ENCODE measurements around the gene SETD5.
A peak's percentile ranks its signal among the peaks of the same experiment; 100 is the strongest.

SETD5 gene

GRCh38 chr3:9416139-9416780 lies 18.8 kb downstream of the SETD5 start:
- peaks cover 4% of the 10 kb centered on the region for H3K4me1 ChIP-seq (ENCODE audit: insufficient read depth, low read length, poor library complexity, severe bottlenecking)

GRCh38 chr3:9420850-9421549 lies 23.6 kb downstream of the SETD5 start:
- Histone ChIP-seq H3F3A (ENCODE audit: low read depth) (0 out of 2 replicates have a peak, but pooled peaks cover 2% of the 10 kb centered on the region), H3K36me3 (ENCODE audit: insufficient read depth, low read length) (peaks cover 44% of the 10 kb centered on the region; the same call in 1 of the 2 replicates), H3K4me2 (ENCODE audit: low read depth, low read length, poor library complexity, severe bottlenecking) (no peak overlapping the region), H3K27me3 (ENCODE audit: insufficient read depth, low read length, poor library complexity, severe bottlenecking) (no peaks in the 10 kb centered on the region), H3K9me3 (ENCODE audit: insufficient read depth, low read depth, low read length) (no peaks in the 10 kb centered on the region), H3K9me2 (replicated peaks; ENCODE audit: low read depth, low read length) (no peaks in the 10 kb centered on the region), H3K4me3 (ENCODE audit: low read length, poor library complexity, severe bottlenecking) (no peak overlapping the region), H3K9ac (ENCODE audit: low read depth, low read length, poor library complexity, severe bottlenecking) (no peak overlapping the region), H4K20me1 (ENCODE audit: insufficient read depth, low read length, poor library complexity, severe bottlenecking) (peaks cover 86% of the 10 kb centered on the region), H2AFZ (ENCODE audit: low read length) (no peak overlapping the region), H3K79me2 (ENCODE audit: insufficient read depth, low read length) (peaks cover 98% of the 10 kb centered on the region), H3K4me1 (ENCODE audit: insufficient read depth, low read length, poor library complexity, severe bottlenecking) (no peaks in the 10 kb centered on the region)
- TF ChIP-seq, protein P1, sequence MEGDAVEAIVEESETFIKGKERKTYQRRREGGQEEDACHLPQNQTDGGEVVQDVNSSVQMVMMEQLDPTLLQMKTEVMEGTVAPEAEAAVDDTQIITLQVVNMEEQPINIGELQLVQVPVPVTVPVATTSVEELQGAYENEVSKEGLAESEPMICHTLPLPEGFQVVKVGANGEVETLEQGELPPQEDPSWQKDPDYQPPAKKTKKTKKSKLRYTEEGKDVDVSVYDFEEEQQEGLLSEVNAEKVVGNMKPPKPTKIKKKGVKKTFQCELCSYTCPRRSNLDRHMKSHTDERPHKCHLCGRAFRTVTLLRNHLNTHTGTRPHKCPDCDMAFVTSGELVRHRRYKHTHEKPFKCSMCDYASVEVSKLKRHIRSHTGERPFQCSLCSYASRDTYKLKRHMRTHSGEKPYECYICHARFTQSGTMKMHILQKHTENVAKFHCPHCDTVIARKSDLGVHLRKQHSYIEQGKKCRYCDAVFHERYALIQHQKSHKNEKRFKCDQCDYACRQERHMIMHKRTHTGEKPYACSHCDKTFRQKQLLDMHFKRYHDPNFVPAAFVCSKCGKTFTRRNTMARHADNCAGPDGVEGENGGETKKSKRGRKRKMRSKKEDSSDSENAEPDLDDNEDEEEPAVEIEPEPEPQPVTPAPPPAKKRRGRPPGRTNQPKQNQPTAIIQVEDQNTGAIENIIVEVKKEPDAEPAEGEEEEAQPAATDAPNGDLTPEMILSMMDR (conservative IDR thresholded peaks at IDR 0.05; ENCODE audit: low read length) = no peak
- TF ChIP-seq EZH2phosphoT487 (IDR thresholded peaks at IDR 0.05; ENCODE audit: borderline replicate concordance) = no peak

More at GRCh38 chr3:9416139-9416780, 18.8 kb downstream of the SETD5 start:
- Histone ChIP-seq H3K9ac (ENCODE audit: low read depth, low read length, poor library complexity, severe bottlenecking) (no peak overlapping the region), H3F3A (ENCODE audit: low read depth) (no peaks in the 10 kb centered on the region), H3K27me3 (ENCODE audit: insufficient read depth, low read length, poor library complexity, severe bottlenecking) (no peaks in the 10 kb centered on the region), H3K4me3 (ENCODE audit: low read length, poor library complexity, severe bottlenecking) (no peak overlapping the region), H2AFZ (ENCODE audit: low read length) (no peak overlapping the region), H3K79me2 (ENCODE audit: insufficient read depth, low read length) (peaks cover 99% of the 10 kb centered on the region), H3K9me2 (replicated peaks; ENCODE audit: low read depth, low read length) (no peaks in the 10 kb centered on the region), H3K36me3 (ENCODE audit: insufficient read depth, low read length) (peaks cover 13% of the 10 kb centered on the region; the same call in 1 of the 2 replicates), H3K4me2 (ENCODE audit: low read depth, low read length, poor library complexity, severe bottlenecking) (no peak overlapping the region), H3K9me3 (ENCODE audit: insufficient read depth, low read depth, low read length) (no peaks in the 10 kb centered on the region), H4K20me1 (ENCODE audit: insufficient read depth, low read length, poor library complexity, severe bottlenecking) (peaks cover 89% of the 10 kb centered on the region)
- TF ChIP-seq, protein P1 (conservative IDR thresholded peaks at IDR 0.05; ENCODE audit: low read length) = no peak
- no peak for TF ChIP-seq EZH2phosphoT487 (IDR thresholded peaks at IDR 0.05; ENCODE audit: borderline replicate concordance)

DNA sequence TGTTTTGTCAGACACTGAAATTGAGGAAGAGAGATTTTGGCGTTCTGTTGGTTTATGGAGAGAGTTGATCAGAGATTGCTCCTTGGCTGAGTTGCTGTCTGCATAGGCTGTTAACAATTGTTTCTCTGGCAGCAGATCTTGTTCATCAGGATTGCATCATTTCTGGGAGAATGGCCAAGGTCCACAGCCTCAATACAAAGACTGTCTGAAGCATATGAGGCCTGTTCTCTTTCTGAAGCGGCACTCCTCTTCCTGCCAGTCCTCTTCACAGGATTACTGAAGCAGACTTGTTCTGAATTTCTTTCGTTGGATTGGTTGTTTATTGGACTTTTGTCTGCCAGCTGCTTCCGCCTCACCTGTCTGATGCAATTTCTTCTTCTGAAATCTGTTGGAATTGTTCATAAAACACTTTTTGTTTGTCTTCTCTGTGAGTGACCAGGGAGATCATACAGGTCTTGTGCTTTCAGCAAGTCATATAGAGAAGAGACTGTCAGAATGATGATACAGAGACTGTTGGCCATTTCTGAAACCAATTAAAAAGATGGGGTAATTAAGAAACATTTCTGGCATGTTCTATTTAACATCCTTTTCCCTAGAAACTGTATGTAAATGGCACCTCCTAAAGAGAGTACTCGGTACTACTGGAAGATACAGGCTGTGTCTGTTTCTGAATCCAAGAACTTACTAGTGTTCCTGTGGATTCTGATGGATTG lies 25.5 kb downstream of the SETD5 start:
- H3K27me3 ChIP-seq (ENCODE audit: insufficient read depth, low read length, poor library complexity, severe bottlenecking) = no peaks in the 10 kb centered on the region
- TF ChIP-seq, protein P1 (conservative IDR thresholded peaks at IDR 0.05; ENCODE audit: low read length) = peak; percentile 63
- no peak for TF ChIP-seq EZH2phosphoT487 (IDR thresholded peaks at IDR 0.05; ENCODE audit: borderline replicate concordance)
- H3K4me1 ChIP-seq (ENCODE audit: insufficient read depth, low read length, poor library complexity, severe bottlenecking) = no peaks in the 10 kb centered on the region
- H3K4me3 ChIP-seq (ENCODE audit: low read length, poor library complexity, severe bottlenecking) = no peak overlapping the region
- no peaks in the 10 kb centered on the region for H3K9me3 ChIP-seq (ENCODE audit: insufficient read depth, low read depth, low read length)
- H3K79me2 ChIP-seq (ENCODE audit: insufficient read depth, low read length) = peaks cover 98% of the 10 kb centered on the region
- H4K20me1 ChIP-seq (ENCODE audit: insufficient read depth, low read length, poor library complexity, severe bottlenecking) = peaks cover 85% of the 10 kb centered on the region
- no peaks in the 10 kb centered on the region for H3K9me2 ChIP-seq (replicated peaks; ENCODE audit: low read depth, low read length)
- peaks cover 50% of the 10 kb centered on the region for H3K36me3 ChIP-seq (ENCODE audit: insufficient read depth, low read length)
- H3F3A ChIP-seq (ENCODE audit: low read depth) = 0 out of 2 replicates have a peak, but pooled peaks cover 2% of the 10 kb centered on the region
- no peak overlapping the region for H3K4me2 ChIP-seq (ENCODE audit: low read depth, low read length, poor library complexity, severe bottlenecking)
- no peak overlapping the region for H2AFZ ChIP-seq (ENCODE audit: low read length)
- H3K9ac ChIP-seq (ENCODE audit: low read depth, low read length, poor library complexity, severe bottlenecking) = no peak overlapping the region

Measured in Loucy (cell line).